NCI-H2081 (cell line): ENCODE results near the gene EIF4G3.
"Not testable (repeated sequence)": the region's sequence is repeated elsewhere in the genome, so short reads cannot be mapped to it uniquely, and the experiment has no call there.

Source experiments
- DNase-seq, 2 experiments: peaks; one replicate each; lab custom pipeline; 2025; lab: John Stamatoyannopoulos, UW

EIF4G3 gene

GRCh38 chr1:21184276-21184675 is 7.6 kb upstream of the EIF4G3 start:
- no peak for DNase-seq

DNA sequence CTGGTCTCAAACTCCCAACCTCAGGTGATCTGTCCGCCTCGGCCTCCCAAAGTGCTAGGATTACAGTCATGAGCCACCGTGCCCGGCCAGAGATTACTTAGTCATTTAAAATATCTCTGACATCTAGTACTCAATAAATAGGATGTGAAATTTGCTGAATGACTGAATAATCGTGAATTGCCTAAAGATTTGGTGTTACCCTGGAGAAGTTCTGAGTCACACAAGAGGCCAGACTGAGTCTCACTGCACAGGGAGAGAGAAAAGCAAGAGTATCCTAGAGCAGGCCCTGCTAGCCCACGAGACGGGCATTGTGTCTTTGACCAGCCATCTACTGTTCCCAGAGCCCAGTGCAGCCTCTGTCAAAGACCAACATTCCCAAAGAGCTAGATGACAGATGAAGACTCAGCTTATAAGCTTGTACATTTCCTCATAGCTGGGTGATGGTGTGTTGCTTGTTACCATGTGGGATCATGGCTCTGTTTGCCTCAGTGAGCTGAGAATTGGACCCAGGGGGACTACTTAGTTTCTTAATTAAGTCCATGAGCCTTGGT is 5.6 kb upstream of the EIF4G3 start:
- no peak for DNase-seq

GRCh38 chr1:21178271-21178670 is 1.6 kb upstream of the EIF4G3 start:
- DNase-seq = not testable (repeated sequence)

DNA sequence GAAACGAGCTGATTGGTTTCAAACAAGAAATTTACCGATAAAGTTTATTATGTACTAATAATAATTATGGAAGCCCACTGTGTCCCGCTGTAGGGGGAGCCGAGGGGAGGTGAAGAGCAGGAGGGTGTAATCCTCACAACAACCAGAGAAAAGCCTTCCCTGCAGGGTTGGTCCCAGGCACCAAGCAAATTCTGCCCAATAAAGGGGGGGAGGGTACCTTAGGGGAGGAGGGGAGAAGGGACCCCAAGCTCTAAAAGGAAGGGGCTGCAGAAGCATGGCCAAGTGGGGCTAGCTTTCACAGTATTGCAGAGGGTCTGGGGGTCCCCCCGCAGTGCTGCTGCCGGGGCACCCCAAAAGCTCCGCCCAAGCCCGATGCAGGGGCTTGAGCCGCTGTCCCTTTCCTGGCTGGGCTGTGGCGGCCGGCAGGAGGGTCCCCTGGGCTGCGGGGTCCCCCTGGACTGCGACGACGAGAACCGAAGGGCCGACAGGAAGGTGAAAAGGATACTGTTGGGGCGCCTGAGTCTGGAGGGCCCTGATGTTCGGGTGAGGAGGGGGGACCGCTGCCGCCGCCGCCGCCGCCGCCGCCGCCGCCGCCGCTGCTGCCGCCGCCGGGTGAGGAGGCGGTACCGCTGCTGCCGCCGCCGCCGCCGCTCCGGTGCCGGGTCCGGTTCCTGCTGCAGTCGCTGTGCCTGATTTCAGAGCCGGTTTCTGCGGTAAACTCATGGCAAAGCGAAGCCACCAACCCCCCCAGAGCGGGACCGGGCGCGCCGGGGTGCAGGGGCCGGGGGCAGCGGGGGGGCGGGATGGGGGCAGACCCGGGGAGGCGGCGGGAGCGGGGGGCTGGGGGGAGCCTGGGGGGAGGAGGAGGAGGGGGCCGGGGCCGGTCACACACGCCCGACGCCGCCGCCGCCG is 771 bp downstream of the EIF4G3 start:
- DNase-seq = peak; percentile 15 to 43

GRCh38 chr1:21175324-21175669 is 1.4 kb downstream of the EIF4G3 start:
- DNase-seq = peak in 1 of 2 experiments; percentile 39

DNA sequence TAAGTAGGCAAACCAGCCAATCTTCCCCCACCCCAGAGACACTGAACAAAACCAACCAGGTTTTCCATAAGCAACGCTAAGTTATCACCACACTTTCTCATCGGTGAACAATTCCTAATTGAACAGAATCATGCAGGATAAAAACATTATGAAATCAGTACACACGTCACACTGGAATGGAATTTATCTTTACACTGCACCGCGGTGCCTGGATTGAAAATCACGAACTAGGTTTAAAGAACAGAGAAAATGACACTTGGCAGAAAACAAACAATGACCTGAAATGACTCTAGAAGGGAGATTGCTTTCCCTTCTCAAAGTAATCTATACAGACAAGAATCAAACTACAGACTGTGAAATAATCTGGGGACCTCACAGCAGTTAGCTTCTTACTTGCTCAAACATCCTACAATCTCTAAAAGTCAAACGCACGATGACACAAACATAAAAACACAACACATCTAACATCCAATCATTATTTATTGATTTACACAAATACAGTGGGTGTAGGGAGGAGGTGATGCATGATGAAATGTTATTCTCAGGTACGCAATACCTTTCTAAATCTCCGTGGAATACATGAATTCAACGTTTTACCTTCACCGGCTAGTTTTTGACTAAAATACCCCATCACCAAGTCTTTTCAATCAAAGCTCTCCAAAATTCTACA is 1.9 kb downstream of the EIF4G3 start:
- no peak for DNase-seq

- no peak for DNase-seq
These were observed 2.5 kb downstream of the EIF4G3 start for GRCh38 chr1:21174230-21174629.

GRCh38 chr1:21173096-21173495 is 3.6 kb downstream of the EIF4G3 start:
- DNase-seq = not testable (repeated sequence)

DNA sequence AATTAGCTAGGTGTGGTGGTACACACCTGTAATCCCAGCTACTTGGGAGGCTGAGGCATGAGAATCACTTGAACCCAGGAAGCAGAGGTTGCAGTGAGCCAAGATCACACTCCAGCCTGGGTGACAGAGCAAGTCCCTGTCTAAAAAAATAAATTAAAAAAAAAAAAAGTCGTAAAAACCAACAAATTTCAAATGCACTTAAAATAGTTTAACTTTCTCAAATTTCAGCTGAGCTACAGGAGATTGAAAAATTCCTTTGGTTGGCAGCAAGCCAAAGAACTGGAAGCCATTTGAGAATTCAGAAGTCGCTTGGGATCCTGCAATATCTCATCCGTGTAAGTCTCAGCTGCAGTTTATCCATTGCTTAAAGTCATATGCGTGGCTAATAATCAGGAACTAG is 5.9 kb downstream of the EIF4G3 start:
- not testable (repeated sequence) for DNase-seq

- DNase-seq = no peak
These were observed 8.3 kb downstream of the EIF4G3 start for GRCh38 chr1:21168444-21168843.

- no peak for DNase-seq
These were observed 11.1 kb downstream of the EIF4G3 start for GRCh38 chr1:21165646-21166045.

GRCh38 chr1:21165076-21165475 is 11.6 kb downstream of the EIF4G3 start:
- peak; percentile 72 to 93 for DNase-seq

GRCh38 chr1:21164266-21164665 is 12.4 kb downstream of the EIF4G3 start:
- no peak for DNase-seq

DNA sequence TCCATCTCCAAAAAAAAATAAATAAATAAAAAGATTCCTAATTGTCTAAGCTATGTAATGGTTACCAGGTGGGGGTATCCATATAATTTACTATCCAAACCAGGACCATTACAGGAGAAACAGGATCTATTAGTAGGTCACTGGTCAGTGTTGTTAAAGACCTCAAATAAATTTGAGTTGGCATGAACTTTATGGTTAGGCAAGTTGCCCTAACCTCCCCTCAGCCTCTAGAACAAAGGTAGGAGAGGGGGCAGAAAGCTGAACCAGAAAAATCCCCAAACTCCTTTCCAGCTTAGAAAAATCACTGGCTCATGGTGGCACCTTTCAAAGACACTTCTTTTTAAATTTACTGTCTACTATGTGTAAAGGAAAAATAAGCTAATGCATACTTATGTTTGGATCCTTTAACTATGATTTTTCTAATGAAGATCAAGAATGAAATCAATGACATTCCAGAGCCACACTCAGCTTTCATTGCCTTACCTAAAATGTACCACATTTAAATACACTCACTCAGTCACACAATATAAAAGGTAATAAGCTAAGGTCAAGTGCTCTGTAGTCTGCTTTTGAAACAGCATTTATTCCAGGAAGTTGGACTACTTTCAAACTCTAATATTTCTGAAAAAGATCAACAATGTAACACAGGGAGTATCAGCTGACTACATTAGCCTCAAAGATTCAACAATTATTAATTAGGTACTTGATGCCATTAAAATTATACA is 13.8 kb downstream of the EIF4G3 start:
- DNase-seq = no peak

GRCh38 chr1:21161842-21162241 is 14.9 kb downstream of the EIF4G3 start:
- DNase-seq = no peak

DNA sequence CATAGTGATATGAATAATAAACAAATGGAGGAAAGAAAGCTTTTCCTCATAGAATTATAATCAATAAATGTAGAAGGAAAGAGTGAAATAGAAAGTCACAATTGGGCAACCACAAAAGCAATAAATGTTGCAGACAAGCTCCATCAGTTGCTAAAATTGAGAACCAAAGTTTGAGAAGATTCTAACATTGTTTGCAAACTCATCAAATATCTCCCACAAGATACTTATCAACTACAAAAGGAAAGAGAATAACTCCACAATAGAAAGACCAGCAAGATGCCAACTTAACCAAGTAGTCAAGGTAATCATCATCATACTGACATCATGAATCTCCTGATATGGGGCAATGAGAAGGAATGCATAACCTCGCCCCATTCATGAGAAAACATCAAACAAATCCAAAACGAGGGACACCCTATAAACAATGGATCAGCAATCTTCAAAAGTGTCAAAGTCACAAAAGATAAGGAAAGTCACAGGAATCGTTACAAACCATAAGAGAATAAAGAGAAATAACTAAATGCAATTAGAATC is 16.4 kb downstream of the EIF4G3 start:
- no peak for DNase-seq

- no peak for DNase-seq
These were observed 18.8 kb downstream of the EIF4G3 start for GRCh38 chr1:21157868-21158267.

GRCh38 chr1:21157054-21157453 is 19.6 kb downstream of the EIF4G3 start:
- DNase-seq = no peak

DNA sequence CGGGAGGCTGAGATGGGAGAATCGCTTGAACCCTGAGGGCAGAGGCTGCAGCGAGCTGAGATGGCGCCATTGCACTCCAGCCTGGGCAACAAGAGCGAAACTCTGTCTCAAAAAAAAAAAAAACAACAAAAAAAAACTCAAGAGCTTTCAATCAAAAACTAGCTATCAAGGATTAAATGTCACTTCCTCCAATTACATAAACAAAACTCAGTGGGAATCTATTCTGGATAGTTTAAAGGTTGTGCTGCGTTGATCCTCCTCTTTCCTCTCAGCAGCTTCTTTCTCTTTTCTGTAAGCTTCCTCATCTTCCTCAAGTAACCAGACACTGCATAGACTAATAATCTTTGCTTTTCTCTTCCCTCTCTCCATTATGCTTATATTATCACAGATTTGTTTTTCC is 20.7 kb downstream of the EIF4G3 start:
- DNase-seq = no peak

DNA sequence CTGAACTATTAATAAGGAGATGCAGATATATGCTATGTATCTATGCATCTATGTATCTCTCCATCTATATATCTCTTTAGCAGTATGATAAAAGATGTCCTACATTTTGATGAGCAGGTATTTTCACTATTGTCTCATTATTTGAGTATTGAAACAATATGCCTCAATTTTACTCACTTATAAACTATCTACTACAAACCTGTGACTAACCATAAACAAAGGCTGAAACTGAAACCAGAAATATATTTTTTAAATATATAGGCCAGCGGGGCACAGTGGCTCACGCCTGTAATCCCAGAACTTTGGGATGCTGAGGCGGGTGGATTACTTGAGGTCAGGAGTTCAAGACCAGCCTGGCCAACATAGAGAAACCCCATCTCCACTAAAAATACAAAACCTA is 22.0 kb downstream of the EIF4G3 start:
- DNase-seq = no peak

- DNase-seq = no peak
These were observed 23.3 kb downstream of the EIF4G3 start for GRCh38 chr1:21153388-21153787.

- no peak for DNase-seq
These were observed 24.1 kb downstream of the EIF4G3 start for GRCh38 chr1:21152423-21153100.
